HEK293 (cell line): ENCODE data around the gene PSEN2.
A peak's percentile ranks its signal among the peaks of the same experiment; 100 is the strongest.

Experiments
- CTCF ChIA-PET: fragments of 350-600 bp; formaldehyde crosslinking; extraction: SDS; loops from one replicate; lab custom pipeline; 2021; ENCODE audit warnings: antibody characterized with exemption; lab: Yijun Ruan, JAX
- POLR2A ChIA-PET: fragments of 300-600 bp; formaldehyde crosslinking; extraction: SDS; loops from one replicate; lab custom pipeline; 2020; ENCODE audit warnings: antibody characterized with exemption, inconsistent platforms; lab: Yijun Ruan, JAX
- H3K27ac ChIP-seq: fragments of 200-500 bp; sonication (Bioruptor generic); 2 replicates; pipeline ENCODE4 v1.5.1; 2014; ENCODE audit warnings: low read depth, low read length, control low read depth, inconsistent platforms; ENCODE audit errors: extremely low read depth
- H3K36me3 ChIP-seq, 2 experiments: fragments of 200-500 bp in 1 of 2; sonication (Bioruptor generic) in 1 of 2; 1 replicate in 1 of 2; 2 replicates in 1 of 2; pipeline ENCODE4 v1.5.1; 2014 to 2017; ENCODE audit warnings: inconsistent platforms in 2 of 2, low read length in 2 of 2; ENCODE audit not compliant: control insufficient read depth in 2 of 2, insufficient read depth in 1 of 2
- H3K4me1 ChIP-seq: fragments of 200-500 bp; sonication (Bioruptor generic); 2 replicates; pipeline ENCODE4 v1.5.1; 2014; ENCODE audit warnings: mild to moderate bottlenecking, low read length, inconsistent platforms; ENCODE audit not compliant: control insufficient read depth, insufficient read depth
- H3K4me3 ChIP-seq: 2 replicates; pipeline ENCODE4 v1.5.1; 2011; ENCODE audit warnings: low read depth, mild to moderate bottlenecking, control low read depth, low read length, moderate library complexity
- H3K9me3 ChIP-seq: fragments of 200-500 bp; sonication (Bioruptor generic); 2 replicates; pipeline ENCODE4 v1.5.1; 2014; ENCODE audit warnings: low read depth, low read length, inconsistent platforms; ENCODE audit not compliant: control insufficient read depth, insufficient read depth
- EGR2 ChIP-seq: fragments of 450-650 bp; formaldehyde crosslinking; IDR thresholded peaks from 2 replicates; pipeline ENCODE4 v1.5.1; 2016; ENCODE audit warnings: low read depth, missing biosample characterization, missing genetic modification characterization
- GLIS1 ChIP-seq: fragments of 450-650 bp; formaldehyde crosslinking; IDR thresholded peaks from 2 replicates; pipeline ENCODE4 v1.5.1; 2016; ENCODE audit warnings: missing biosample characterization, missing genetic modification characterization
- IKZF3 ChIP-seq: fragments of 450-650 bp; IDR thresholded peaks from 2 replicates; pipeline ENCODE4 v1.5.0; 2018; ENCODE audit warnings: missing biosample characterization, mild to moderate bottlenecking, missing genetic modification characterization, moderate library complexity
- KLF8 ChIP-seq: fragments of 450-650 bp; formaldehyde crosslinking; IDR thresholded peaks from 2 replicates; pipeline ENCODE4 v1.5.1; 2016; ENCODE audit warnings: missing biosample characterization, missing genetic modification characterization
- MEIS1 ChIP-seq: sonication (generic); formaldehyde crosslinking; IDR thresholded peaks from 2 replicates; pipeline ENCODE4 v1.8.1; 2022; ENCODE audit warnings: missing genetic modification reagents, mild to moderate bottlenecking, borderline replicate concordance
- OSR2 ChIP-seq: fragments of 450-650 bp; formaldehyde crosslinking; IDR thresholded peaks from 2 replicates; pipeline ENCODE4 v1.5.1; 2016; ENCODE audit warnings: missing biosample characterization, missing genetic modification characterization
- ZIC2 ChIP-seq: fragments of 450-650 bp; formaldehyde crosslinking; IDR thresholded peaks from 2 replicates; pipeline ENCODE4 v1.5.1; 2016; ENCODE audit warnings: missing biosample characterization, missing genetic modification characterization
- ZNF140 ChIP-seq: fragments of 450-650 bp; formaldehyde crosslinking; IDR thresholded peaks from 2 replicates; pipeline ENCODE4 v1.5.1; 2016; ENCODE audit warnings: missing biosample characterization, missing genetic modification characterization
- ZNF214 ChIP-seq: fragments of 450-650 bp; formaldehyde crosslinking; IDR thresholded peaks from 2 replicates; pipeline ENCODE4 v1.5.1; 2017; ENCODE audit warnings: missing biosample characterization, mild to moderate bottlenecking, missing genetic modification characterization, borderline replicate concordance
- ZNF341 ChIP-seq: fragments of 450-650 bp; formaldehyde crosslinking; IDR thresholded peaks from 2 replicates; pipeline ENCODE4; 2016; ENCODE audit warnings: low read depth, missing biosample characterization, missing genetic modification characterization
- ZNF404 ChIP-seq: fragments of 450-650 bp; formaldehyde crosslinking; IDR thresholded peaks from 2 replicates; pipeline ENCODE4 v1.5.1; 2017; ENCODE audit warnings: missing biosample characterization, missing genetic modification characterization
- ZNF473 ChIP-seq: fragments of 450-650 bp; formaldehyde crosslinking; IDR thresholded peaks from 2 replicates; pipeline ENCODE4 v1.5.1; 2017; ENCODE audit warnings: missing biosample characterization, missing genetic modification characterization
- ZNF514 ChIP-seq: fragments of 450-650 bp; formaldehyde crosslinking; IDR thresholded peaks from 2 replicates; pipeline ENCODE4 v1.5.1; 2016; ENCODE audit warnings: missing biosample characterization, missing genetic modification characterization
- ZNF600 ChIP-seq: fragments of 450-650 bp; formaldehyde crosslinking; IDR thresholded peaks from 2 replicates; pipeline ENCODE4 v1.5.1; 2016; ENCODE audit warnings: missing biosample characterization, missing genetic modification characterization

The PSEN2 gene

DNA sequence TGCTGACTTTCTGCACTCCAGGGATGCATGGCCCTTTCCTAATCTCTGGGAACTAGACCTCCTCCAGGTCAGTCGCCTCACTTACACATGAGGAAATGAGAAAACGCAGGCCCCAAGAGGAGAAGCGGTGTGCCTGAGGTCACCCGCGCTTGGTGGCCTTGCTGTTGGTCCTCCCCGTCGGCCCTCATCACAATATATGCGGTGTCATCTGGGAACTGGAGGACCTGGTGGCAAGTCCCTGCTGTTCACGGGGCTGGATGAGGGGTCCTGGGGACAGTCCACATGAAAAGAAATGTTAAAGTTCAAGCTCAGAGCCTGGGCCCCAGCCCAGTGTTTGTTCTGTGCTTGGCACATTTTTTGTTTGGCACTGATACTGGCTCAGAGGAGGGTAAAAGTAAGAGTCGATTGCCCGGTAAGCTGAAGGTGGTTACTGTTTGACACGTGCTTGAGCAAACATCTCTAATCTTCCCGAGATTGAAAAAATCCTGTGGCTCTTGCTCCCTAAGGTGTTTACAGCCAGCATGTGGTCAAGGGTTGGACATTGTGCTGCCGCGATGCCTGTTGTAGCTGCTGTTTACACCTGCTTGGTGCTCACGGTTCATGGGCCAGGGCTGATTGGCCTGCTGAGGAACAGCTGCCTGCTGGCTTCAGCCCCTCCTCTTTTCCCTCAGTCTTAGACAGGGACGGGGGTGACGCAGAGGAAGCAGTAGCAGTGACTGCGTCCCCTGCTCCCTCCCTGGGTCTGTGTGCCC, 74.9 kb downstream of the PSEN2 start:
- TF ChIP-seq EGR2 (no peak), ZNF140 (tag by site-specific recombination) (no peak), ZNF600 (tag by site-specific recombination) (peak; percentile 44; the same call in 1 of the 2 replicates), ZNF404 (tag by site-specific recombination) (no peak), ZIC2 (tag by site-specific recombination) (peak; percentile 85), KLF8 (tag by site-specific recombination) (no peak), MEIS1 (no peak), ZNF514 (tag by site-specific recombination) (no peak), ZNF341 (tag by site-specific recombination) (peak; percentile 41; the same call in 1 of the 2 replicates), ZNF214 (tag by site-specific recombination) (no peak), OSR2 (tag by site-specific recombination) (peak; percentile 30; the same call in 1 of the 2 replicates), GLIS1 (tag by site-specific recombination) (peak; percentile 67), IKZF3 (tag by site-specific recombination) (no peak), ZNF473 (tag by site-specific recombination) (no peak)
- ChIA-PET POLR2A (no interaction called here), CTCF (interaction anchor here (0.6 to 0.9 kb wide), 3 partner anchors 30 to 520 kb away, joined by 3 to 5 read pairs (median 3); no protein-coding TSS in a partner anchor)
- H3K4me1 ChIP-seq, result peaks cover 10% of the 10 kb centered on the region
- peaks cover 0 to 4% of the 10 kb centered on the region in 2 experiments; a peak in 2 of 3 replicates for H3K36me3 ChIP-seq
- H3K4me3 ChIP-seq, result no peak overlapping the region
- H3K27ac ChIP-seq, result no peak overlapping the region
- no peaks in the 10 kb centered on the region for H3K9me3 ChIP-seq
